ENCODE results near the gene UTP14C. TPM values are rescaled to one million over a fixed set of nuclear protein-coding genes. Genes with fewer than 3 reads are reported as not detected.
A peak's percentile ranks its signal among the peaks of the same experiment; 100 is the strongest.
"Not testable (repeated sequence)": the region's sequence is repeated elsewhere in the genome, so short reads cannot be mapped to it uniquely, and the experiment has no call there.

UTP14C gene
- total RNA-seq, 2 donors from 2014 or later, result 9.6 to 9.9 TPM

DNA sequence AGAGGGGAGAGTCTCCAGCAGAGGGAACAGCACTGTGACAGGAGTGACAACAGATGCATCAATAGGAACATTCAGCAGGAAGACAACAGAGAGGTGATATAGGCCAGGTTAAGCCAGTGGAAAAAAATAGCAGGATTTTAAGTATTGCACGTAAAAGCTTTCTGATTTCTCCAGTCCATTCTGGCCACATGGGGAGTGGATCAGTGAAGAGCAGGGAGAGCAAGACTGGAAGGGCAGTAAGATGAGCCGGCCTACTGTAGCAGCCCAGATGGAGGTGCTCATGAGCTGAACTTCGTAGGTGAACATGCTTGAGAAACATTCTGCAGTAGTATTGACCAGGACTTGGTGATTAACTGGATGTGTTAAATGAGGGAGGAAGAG is 1.7 kb downstream of the UTP14C start:
- Histone ChIP-seq H3K4me3 (no peak overlapping the region), H3K36me3 (replicated peaks in 1 of 2; ENCODE audit: insufficient read depth in 1 of 2, low read depth in 2 of 2) (peaks cover 0 to 3% of the 10 kb centered on the region in 2 donors), H3K4me1 (peaks cover 32% of the 10 kb centered on the region), H3K27me3 (no peaks in the 10 kb centered on the region), H3K9me3 (no peaks in the 10 kb centered on the region), H3K27ac (peak overlapping the region in 1 of 4 donors; percentile 47)
- WGBS, 2 donors, result 92 to 95% methylated on average over 3 of the region's 3 CpGs
- ATAC-seq (no peak), DNase-seq (no peak)
- TF ChIP-seq CTCF (IDR thresholded peaks at IDR 0.05), result no peak
- intact Hi-C loops (cut with DNase I), result no loop called here

- TF ChIP-seq POLR2A (IDR thresholded peaks at IDR 0.05) (no peak), CTCF (IDR thresholded peaks at IDR 0.05) (no peak)
- Histone ChIP-seq H3K36me3 (replicated peaks in 1 of 2; ENCODE audit: insufficient read depth in 1 of 2, low read depth in 2 of 2) (peaks cover 0 to 3% of the 10 kb centered on the region in 2 donors), H3K4me3 (no peak overlapping the region), H3K27me3 (no peaks in the 10 kb centered on the region), H3K27ac (no peak overlapping the region), H3K9me3 (no peaks in the 10 kb centered on the region), H3K4me1 (peaks cover 32% of the 10 kb centered on the region)
- 94 to 98% methylated on average over 1 of the region's 1 CpG for WGBS, 2 donors
- ATAC-seq (no peak), DNase-seq (no peak)
- intact Hi-C loops (cut with DNase I), result no loop called here
Measured at GRCh38 chr13:52027832-52028231, 3.3 kb downstream of the UTP14C start.

DNA sequence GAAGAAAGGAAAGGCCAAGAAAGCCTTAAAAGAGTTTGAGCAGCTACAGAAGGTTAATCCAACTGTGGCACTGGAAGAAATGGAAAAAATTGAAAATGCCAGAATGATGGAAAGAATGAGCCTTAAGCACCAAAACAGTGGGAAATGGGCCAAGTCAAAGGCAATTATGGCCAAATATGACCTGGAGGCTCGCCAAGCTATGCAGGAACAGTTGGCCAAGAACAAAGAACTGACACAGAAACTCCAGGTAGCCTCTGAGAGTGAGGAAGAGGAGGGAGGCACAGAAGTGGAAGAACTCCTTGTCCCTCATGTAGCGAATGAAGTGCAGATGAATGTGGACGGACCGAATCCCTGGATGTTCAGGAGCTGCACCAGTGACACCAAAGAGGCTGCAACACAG is 5.1 kb downstream of the UTP14C start:
- no peaks in the 10 kb centered on the region for H3K9me3 ChIP-seq
- H3K4me3 ChIP-seq, result no peak overlapping the region
- no peaks in the 10 kb centered on the region for H3K27me3 ChIP-seq
- no peak for TF ChIP-seq POLR2A (IDR thresholded peaks at IDR 0.05)
- no peak for TF ChIP-seq CTCF (IDR thresholded peaks at IDR 0.05)
- 80% methylated on average over 4 of the region's 4 CpGs for WGBS, 2 donors
- H3K27ac ChIP-seq, result no peak overlapping the region
- DNase-seq (peak in 2 of 4 donors; percentile 39), ATAC-seq (no peak)
- peaks cover 0 to 3% of the 10 kb centered on the region in 2 donors for H3K36me3 ChIP-seq (replicated peaks in 1 of 2; ENCODE audit: insufficient read depth in 1 of 2, low read depth in 2 of 2)
- peaks cover 32% of the 10 kb centered on the region for H3K4me1 ChIP-seq
- intact Hi-C loops (cut with DNase I), result no loop called here

- WGBS, 2 donors, result 95 to 100% methylated on average over 6 of the region's 6 CpGs
- intact Hi-C loops (cut with DNase I); H3K27ac ChIP-seq; DNase-seq; H3K36me3 ChIP-seq (replicated peaks in 1 of 2; ENCODE audit: insufficient read depth in 1 of 2, low read depth in 2 of 2); H3K4me3 ChIP-seq; ATAC-seq; H3K9me3 ChIP-seq; H3K27me3 ChIP-seq: not testable (repeated sequence)
- peaks cover 25% of the 10 kb centered on the region for H3K4me1 ChIP-seq
Measured at GRCh38 chr13:52030401-52030800, 5.9 kb downstream of the UTP14C start.

GRCh38 chr13:52033039-52033438 is 8.5 kb downstream of the UTP14C start:
- WGBS, 2 donors, result 91 to 95% methylated on average over 2 of the region's 2 CpGs
- Histone ChIP-seq H3K4me1 (peaks cover 15% of the 10 kb centered on the region), H3K4me3 (no peak overlapping the region), H3K27me3 (no peaks in the 10 kb centered on the region), H3K36me3 (replicated peaks in 1 of 2; ENCODE audit: insufficient read depth in 1 of 2, low read depth in 2 of 2) (peaks cover 0 to 3% of the 10 kb centered on the region in 2 donors), H3K27ac (no peak overlapping the region), H3K9me3 (no peaks in the 10 kb centered on the region)
- no peak for TF ChIP-seq POLR2A (IDR thresholded peaks at IDR 0.05)
- no peak for TF ChIP-seq CTCF (IDR thresholded peaks at IDR 0.05)
- intact Hi-C loops (cut with DNase I), result no loop called here
- ATAC-seq, result no peak
- DNase-seq, result no peak

Measured in body of pancreas (tissue), 4 donors.